Adipocyte (in vitro differentiated cells): ENCODE measurements around the gene DTL.

Experiments
- DNase-seq: peaks from one replicate; pipeline ENCODE4 v3.0.0-alpha.2; 2015; ENCODE audit warnings: low read depth
- H3K27me3 ChIP-seq: replicated peaks from 2 replicates; pipeline ENCODE4 v1.7.0; 2013; ENCODE audit warnings: mild to moderate bottlenecking, low read length, moderate library complexity; ENCODE audit not compliant: control insufficient read depth, insufficient read depth
- H3K36me3 ChIP-seq: 2 replicates; pipeline ENCODE4 v1.7.0; 2013; ENCODE audit warnings: low read length, mild to moderate bottlenecking, moderate library complexity; ENCODE audit not compliant: control insufficient read depth, insufficient read depth, severe bottlenecking
- H3K4me1 ChIP-seq: 2 replicates; pipeline ENCODE4 v1.7.0; 2013; ENCODE audit warnings: mild to moderate bottlenecking, low read length, moderate library complexity; ENCODE audit not compliant: control insufficient read depth, insufficient read depth
- H3K4me3 ChIP-seq: 2 replicates; pipeline ENCODE4 v1.7.0; 2013; ENCODE audit warnings: mild to moderate bottlenecking, low read length, moderate library complexity
- H3K9ac ChIP-seq: 2 replicates; pipeline ENCODE4 v1.7.0; 2013; ENCODE audit warnings: mild to moderate bottlenecking, low read length, moderate library complexity
- H3K9me3 ChIP-seq: 2 replicates; pipeline ENCODE4 v1.7.0; 2013; ENCODE audit warnings: mild to moderate bottlenecking, low read length, moderate library complexity; ENCODE audit not compliant: control insufficient read depth

Gene DTL

DNA sequence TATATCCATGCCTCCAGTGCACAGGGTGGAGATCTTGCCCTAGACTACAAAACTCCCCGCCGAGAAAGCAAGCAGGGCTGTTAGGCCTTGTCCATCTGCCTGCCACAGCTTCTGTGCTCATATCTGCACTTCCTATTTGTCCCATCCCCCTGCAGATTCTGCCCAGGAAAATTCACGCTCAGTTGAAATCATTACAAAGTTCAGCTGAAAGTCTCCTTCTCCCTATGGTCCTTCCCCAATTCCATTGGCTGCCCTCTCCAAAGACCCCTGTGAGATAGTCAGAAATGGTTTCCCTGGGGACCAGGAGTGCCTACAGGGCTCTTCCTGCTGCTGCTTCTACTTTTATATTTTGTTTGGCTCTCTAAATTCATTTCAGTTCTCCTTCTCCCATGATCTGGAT lies 63.2 kb downstream of the DTL start:
- no peak for DNase-seq
- peaks cover 4% of the 10 kb centered on the region for H3K9me3 ChIP-seq
- H3K9ac ChIP-seq = no peak overlapping the region
- H3K4me1 ChIP-seq = no peaks in the 10 kb centered on the region
- no peaks in the 10 kb centered on the region for H3K36me3 ChIP-seq
- H3K27me3 ChIP-seq = no peaks in the 10 kb centered on the region
- H3K4me3 ChIP-seq = no peak overlapping the region

DNA sequence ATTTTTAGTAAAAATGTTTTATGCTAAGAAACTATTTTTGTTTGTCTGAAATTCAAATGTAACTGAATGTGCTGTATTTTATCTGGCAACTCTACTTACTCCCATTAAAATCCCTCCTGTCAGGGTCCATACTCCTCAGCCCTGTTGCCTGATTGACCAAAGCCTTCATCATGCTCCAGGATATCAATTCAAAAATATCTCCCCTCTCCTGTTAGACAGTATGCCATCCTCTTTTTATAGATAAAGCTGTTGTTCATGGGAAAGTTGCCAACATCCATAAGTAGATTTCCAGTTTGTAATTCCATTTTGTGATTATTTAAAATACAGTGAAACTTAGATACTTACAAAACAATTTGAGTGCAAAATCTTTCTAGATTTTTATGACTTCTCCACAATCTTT lies 65.7 kb downstream of the DTL start:
- no peak overlapping the region for H3K9ac ChIP-seq
- no peak overlapping the region for H3K4me3 ChIP-seq
- peaks cover 4% of the 10 kb centered on the region for H3K9me3 ChIP-seq
- H3K4me1 ChIP-seq = peaks cover 16% of the 10 kb centered on the region
- H3K27me3 ChIP-seq = no peaks in the 10 kb centered on the region
- DNase-seq = no peak
- H3K36me3 ChIP-seq = no peaks in the 10 kb centered on the region

DNA sequence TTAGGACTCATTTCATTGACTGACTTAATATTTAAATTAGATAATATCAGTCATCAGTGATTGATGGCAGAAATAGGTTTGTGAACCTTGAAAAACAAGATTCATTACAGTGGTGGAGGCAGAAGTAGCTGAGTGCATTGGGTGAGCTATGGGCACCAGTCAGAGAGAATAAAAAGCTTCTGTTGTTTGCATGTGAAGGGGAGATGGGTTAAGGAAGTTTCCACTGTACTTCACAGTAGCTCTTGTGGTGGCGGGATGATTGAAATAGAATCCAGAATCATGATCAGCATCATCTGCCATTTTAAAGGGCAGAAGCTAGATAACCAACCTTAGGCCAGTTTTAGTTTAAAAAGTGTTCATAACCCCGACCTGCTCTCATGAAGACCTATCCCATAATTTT lies 66.2 kb downstream of the DTL start:
- Histone ChIP-seq H3K4me3 (no peak overlapping the region), H3K36me3 (no peaks in the 10 kb centered on the region), H3K4me1 (peaks cover 19% of the 10 kb centered on the region), H3K27me3 (no peaks in the 10 kb centered on the region), H3K9ac (no peak overlapping the region), H3K9me3 (peaks cover 4% of the 10 kb centered on the region)
- no peak for DNase-seq

DNA sequence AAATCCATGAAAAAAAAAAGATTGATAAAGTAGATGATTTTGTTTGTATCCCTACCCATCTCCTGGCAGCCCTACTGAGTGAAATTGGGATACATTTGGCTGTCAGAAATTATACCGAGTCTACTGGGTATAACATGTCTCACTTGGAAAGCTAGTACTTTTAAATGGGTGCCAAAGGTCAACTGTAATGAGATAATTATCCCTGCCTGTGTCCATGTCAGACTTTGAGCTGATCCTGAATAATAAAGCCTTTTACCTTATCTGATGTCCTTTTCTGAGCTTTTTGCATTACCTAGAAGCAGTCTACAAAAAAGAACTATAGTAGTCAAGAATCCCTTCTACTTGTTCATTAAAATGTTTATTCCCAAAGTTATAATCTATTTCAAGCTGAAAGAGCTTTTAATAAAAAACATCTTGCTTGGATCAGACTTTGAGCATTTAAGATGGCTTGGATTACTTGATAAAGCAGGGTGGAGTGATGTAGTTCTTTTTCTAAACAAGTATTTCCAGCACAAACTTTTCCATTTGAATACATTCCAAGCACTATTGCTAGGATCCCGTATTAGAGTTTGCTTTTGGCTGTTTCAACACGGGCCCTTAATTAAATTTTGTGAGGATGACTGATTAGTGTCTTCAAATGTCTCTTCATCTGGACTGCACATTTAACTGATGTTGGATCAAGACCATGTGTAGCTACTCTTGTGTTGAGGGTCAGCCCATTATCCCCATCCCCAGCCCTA lies 69.2 kb downstream of the DTL start:
- no peaks in the 10 kb centered on the region for H3K9me3 ChIP-seq
- no peaks in the 10 kb centered on the region for H3K27me3 ChIP-seq
- no peak overlapping the region for H3K9ac ChIP-seq
- no peaks in the 10 kb centered on the region for H3K36me3 ChIP-seq
- DNase-seq = peak; percentile 47
- H3K4me3 ChIP-seq = no peak overlapping the region
- peaks cover 19% of the 10 kb centered on the region for H3K4me1 ChIP-seq

DNA sequence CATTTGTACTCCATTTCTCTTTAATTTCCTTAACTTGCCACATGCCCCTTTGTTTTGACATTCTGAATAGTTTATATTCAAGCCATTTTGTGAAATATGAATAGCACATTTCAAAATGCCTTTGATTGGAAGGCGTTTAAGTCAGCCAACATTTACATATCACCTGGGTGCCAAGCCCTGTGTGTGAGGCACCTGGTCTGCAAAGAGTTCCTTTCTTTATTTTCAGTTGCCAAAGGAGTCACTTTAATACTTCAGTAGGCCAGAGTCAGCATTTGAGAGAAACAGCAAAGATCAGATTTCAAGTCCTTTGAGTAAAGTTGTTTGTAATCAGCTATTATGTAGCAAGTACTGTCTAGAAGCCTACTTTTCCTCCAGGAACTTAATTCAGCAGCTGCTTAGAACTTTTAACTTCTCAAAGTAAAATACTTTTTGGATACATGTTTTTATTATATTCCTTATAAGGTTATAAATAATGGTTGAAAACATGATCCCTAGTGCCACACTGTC lies 70.8 kb downstream of the DTL start:
- H3K4me1 ChIP-seq = peaks cover 27% of the 10 kb centered on the region
- peak; percentile 27 for DNase-seq

DNA sequence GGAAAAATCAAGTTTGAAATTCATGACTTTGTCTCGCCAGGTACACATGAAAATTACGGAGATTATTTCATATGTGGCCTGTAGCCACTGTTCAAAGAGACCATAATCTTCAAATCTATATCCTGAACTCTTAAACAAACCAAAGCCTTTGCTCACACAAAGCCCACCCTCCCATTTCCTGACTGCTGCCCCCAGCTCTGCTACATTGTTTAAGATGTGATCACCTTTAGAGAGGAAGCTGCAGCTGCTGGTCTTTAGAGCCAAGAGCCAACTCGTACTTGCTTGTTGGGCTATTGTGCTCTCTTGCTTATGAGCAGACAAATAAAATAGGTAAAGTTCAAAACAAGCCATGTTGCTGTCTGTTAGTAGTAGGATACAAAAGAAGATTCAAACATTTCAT lies 71.9 kb downstream of the DTL start:
- Histone ChIP-seq H3K9me3 (no peaks in the 10 kb centered on the region), H3K27me3 (no peaks in the 10 kb centered on the region), H3K4me3 (no peak overlapping the region), H3K4me1 (peaks cover 27% of the 10 kb centered on the region), H3K36me3 (no peaks in the 10 kb centered on the region), H3K9ac (no peak overlapping the region)
- DNase-seq = no peak

More for the DNA sequence above, 70.8 kb downstream of the DTL start:
- Histone ChIP-seq H3K9me3 (no peaks in the 10 kb centered on the region), H3K27me3 (no peaks in the 10 kb centered on the region), H3K9ac (no peak overlapping the region), H3K4me3 (no peak overlapping the region), H3K36me3 (no peaks in the 10 kb centered on the region)

DNA sequence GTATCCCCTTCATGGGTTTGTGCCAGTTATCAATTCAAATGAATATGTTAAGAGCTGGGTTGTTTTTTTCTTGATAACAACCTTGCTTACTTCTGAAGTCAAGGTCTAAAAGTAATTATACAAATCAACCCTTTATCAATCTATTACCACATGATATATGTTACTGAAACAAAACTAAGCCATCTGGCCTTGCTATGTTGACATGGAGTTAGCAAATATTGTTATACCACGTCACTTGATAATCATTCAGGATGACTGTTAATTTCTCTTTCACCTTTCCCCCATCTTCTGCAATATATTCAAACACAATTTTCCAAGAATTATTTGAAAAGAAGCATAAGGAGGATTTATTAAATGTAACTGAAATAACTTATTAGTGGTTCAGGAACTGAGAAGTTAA lies 72.6 kb downstream of the DTL start:
- H3K9ac ChIP-seq = no peak overlapping the region
- peaks cover 27% of the 10 kb centered on the region for H3K4me1 ChIP-seq
- no peaks in the 10 kb centered on the region for H3K9me3 ChIP-seq
- H3K27me3 ChIP-seq = no peaks in the 10 kb centered on the region
- DNase-seq = no peak
- H3K4me3 ChIP-seq = no peak overlapping the region
- no peaks in the 10 kb centered on the region for H3K36me3 ChIP-seq

DNA sequence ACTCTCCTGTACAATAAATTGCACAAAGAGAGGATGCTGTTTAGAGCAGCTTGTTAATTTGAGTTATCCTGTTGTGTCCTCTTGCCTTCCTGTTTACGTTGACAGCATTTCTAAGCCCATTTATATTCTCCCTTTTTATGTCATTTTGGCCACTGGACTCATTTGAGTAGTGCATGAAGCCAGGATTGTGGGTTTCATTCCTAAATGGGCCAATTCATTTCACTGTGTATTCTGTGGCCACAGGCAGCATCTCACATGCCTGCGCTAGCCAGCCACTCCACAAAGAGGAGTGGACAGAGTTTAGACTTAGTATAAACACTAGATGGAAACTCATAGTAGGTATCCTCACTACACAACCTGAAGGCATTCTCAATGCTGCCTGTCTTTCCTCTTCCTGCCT lies 73.4 kb downstream of the DTL start:
- Histone ChIP-seq H3K9me3 (no peaks in the 10 kb centered on the region), H3K4me3 (no peak overlapping the region), H3K4me1 (peaks cover 27% of the 10 kb centered on the region), H3K9ac (no peak overlapping the region), H3K36me3 (no peaks in the 10 kb centered on the region), H3K27me3 (no peaks in the 10 kb centered on the region)
- DNase-seq = no peak

DNA sequence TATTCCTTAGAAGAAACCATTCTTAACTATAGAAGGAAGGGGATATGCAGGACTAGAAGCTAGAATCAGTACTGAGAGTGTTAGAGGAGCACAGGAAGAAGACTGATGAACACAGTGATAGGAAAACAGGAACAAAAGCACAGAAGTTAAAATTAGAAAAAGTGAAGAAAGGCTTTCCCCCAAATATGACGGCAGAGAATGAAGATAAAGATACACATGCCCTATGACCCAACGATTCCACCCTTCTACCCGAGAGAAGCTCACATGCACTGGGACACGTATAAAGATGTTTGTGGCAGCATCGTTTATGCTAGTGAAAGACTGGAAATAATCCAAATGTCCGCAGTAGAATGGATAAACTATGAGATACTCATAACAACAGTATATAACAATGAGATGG lies 74.2 kb downstream of the DTL start:
- no peak for DNase-seq
- no peak overlapping the region for H3K9ac ChIP-seq
- no peak overlapping the region for H3K4me3 ChIP-seq
- peaks cover 23% of the 10 kb centered on the region for H3K4me1 ChIP-seq
- H3K27me3 ChIP-seq = no peaks in the 10 kb centered on the region
- H3K9me3 ChIP-seq = no peaks in the 10 kb centered on the region
- no peaks in the 10 kb centered on the region for H3K36me3 ChIP-seq

DNA sequence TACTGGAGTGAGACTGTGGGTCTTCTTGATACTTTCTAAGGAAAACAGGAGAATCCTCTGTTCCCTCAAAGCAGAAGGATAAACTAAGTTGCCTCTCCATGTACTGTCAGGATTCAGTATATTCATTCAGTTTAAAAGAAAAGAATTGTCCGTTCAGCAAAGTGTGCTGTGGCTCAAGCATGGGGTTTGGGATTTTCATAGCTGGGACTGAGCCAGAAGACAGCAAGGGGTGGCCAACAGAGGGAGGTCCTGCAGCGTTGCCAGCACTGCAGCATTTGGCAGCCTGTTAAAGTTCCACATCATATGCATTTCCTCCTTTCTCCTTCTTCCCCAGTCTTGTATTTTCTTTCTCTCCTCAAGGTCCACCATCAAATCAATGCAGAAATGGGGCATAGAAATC lies 75.1 kb downstream of the DTL start:
- Histone ChIP-seq H3K27me3 (no peaks in the 10 kb centered on the region), H3K9ac (no peak overlapping the region), H3K4me1 (peaks cover 17% of the 10 kb centered on the region), H3K36me3 (no peaks in the 10 kb centered on the region), H3K9me3 (no peaks in the 10 kb centered on the region), H3K4me3 (no peak overlapping the region)
- peak; percentile 46 for DNase-seq

DNA sequence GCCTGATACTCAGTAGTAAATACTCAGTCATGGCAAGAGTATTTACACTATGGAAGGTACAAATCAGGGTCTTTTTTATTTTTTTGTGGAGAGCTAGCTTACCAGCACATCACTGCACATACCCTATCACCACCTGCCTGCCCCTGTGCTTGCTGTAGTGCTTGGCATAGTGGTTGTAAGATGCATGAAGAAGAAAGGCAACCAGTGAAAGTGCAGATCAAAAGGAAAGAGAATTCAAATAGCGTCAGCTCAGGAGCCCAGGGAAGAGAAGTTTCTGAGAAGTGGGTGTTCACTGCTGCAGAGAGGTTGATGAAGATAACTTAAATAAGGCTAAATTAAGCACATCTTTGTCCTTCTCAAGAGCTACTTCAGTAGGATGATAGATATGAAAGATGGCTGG lies 76.0 kb downstream of the DTL start:
- Histone ChIP-seq H3K9ac (no peak overlapping the region), H3K4me3 (no peak overlapping the region), H3K4me1 (peaks cover 8% of the 10 kb centered on the region), H3K9me3 (no peaks in the 10 kb centered on the region), H3K27me3 (no peaks in the 10 kb centered on the region), H3K36me3 (no peaks in the 10 kb centered on the region)
- no peak for DNase-seq

DNA sequence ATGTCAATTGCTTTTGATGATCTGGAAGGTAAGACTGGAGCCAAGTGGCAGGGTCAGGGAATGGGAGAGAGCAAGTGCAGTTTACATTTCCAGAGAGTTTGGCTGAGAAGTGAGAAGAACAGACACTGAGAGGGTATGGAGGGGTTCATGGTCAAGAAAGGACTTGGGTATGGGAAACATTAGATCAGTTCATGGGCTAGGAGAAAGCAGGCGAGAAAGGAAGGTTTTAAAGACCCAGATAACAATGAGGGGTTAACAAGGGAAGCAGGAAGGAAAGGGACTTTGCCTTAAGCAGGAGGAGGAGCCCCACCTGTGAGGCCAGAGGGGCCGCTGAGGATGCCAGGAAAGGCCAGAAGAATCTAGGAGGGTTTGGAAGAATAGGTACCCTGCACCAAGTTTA lies 78.2 kb downstream of the DTL start:
- no peaks in the 10 kb centered on the region for H3K9me3 ChIP-seq
- H3K36me3 ChIP-seq = no peaks in the 10 kb centered on the region
- H3K4me3 ChIP-seq = no peak overlapping the region
- no peak overlapping the region for H3K9ac ChIP-seq
- peaks cover 8% of the 10 kb centered on the region for H3K4me1 ChIP-seq
- H3K27me3 ChIP-seq = no peaks in the 10 kb centered on the region
- DNase-seq = no peak
